Transverse colon (tissue), 4 donors: ENCODE measurements around the gene C1QTNF9.

ENCODE experiments used
- CTCF ChIP-seq, 5 experiments: fragments of 200-600 bp in 3 of 5; fragments of 450-650 bp in 2 of 5; sonication (generic) in 3 of 5; IDR thresholded peaks; 1 replicate in 2 of 5; 2 replicates in 3 of 5; pipeline ENCODE4 v1.5.1; 2016 to 2017; ENCODE audit warnings: antibody characterized with exemption in 5 of 5, inconsistent platforms in 3 of 5, mild to moderate bottlenecking in 2 of 5, moderate library complexity in 1 of 5
- EP300 ChIP-seq: sonication (generic); formaldehyde crosslinking; IDR thresholded peaks from one replicate; pipeline ENCODE4 v1.6.1; 2017; ENCODE audit warnings: antibody characterized with exemption, low read depth
- POLR2A ChIP-seq: fragments of 450-650 bp; IDR thresholded peaks from one replicate; pipeline ENCODE4 v1.6.1; 2016; ENCODE audit warnings: antibody characterized with exemption, mild to moderate bottlenecking, moderate library complexity
- POLR2AphosphoS5 ChIP-seq, 3 donors: sonication (generic); formaldehyde crosslinking; IDR thresholded peaks; one replicate each; pipeline ENCODE4 v1.6.1; 2016; ENCODE audit warnings: antibody characterized with exemption in 3 of 3

GRCh38 chr13:24340608-24340955 lies 31.2 kb downstream of the C1QTNF9 start:
- TF ChIP-seq CTCF (IDR thresholded peaks at IDR 0.05) (no peak), POLR2A (no peak), POLR2AphosphoS5 (IDR thresholded peaks at IDR 0.05) (no peak), EP300 (no peak)
